ENCODE measurements around the gene RAB3D.

DNA sequence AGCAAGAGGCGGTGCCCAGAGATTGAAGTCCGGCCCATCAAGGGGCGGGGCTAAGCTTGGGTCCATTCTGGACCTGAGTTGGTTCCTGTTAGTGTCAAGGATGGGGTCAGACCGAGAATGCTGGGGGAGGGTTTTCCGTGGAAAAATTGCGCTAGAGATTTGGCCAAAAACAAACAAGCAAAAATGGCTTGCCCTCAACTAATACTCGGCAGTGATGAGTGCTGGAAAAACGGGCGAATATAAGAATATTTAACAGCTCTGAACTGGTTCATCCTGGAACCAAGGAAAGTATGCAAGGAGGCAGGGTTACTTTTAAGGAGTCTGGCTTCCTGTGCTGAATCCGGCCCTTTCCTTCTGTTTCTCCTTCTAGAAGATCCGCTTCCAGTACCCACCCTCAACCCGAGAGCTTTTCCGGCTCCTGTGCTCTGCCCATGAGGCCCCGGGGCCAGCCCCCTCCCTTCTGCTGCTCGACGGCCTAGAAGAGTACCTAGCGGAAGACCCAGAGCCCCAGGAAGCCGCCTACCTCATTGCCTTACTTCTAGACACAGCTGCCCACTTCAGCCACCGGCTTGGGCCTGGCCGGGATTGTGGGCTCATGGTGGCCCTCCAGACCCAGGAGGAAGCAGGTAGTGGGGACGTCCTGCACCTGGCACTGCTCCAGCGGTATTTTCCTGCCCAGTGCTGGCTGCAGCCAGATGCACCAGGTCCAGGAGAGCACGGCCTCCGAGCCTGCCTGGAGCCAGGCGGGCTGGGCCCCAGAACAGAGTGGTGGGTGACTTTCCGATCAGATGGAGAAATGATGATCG lies 35.9 kb upstream of the RAB3D start:
- TF ChIP-seq, protein P1, sequence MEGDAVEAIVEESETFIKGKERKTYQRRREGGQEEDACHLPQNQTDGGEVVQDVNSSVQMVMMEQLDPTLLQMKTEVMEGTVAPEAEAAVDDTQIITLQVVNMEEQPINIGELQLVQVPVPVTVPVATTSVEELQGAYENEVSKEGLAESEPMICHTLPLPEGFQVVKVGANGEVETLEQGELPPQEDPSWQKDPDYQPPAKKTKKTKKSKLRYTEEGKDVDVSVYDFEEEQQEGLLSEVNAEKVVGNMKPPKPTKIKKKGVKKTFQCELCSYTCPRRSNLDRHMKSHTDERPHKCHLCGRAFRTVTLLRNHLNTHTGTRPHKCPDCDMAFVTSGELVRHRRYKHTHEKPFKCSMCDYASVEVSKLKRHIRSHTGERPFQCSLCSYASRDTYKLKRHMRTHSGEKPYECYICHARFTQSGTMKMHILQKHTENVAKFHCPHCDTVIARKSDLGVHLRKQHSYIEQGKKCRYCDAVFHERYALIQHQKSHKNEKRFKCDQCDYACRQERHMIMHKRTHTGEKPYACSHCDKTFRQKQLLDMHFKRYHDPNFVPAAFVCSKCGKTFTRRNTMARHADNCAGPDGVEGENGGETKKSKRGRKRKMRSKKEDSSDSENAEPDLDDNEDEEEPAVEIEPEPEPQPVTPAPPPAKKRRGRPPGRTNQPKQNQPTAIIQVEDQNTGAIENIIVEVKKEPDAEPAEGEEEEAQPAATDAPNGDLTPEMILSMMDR (IDR thresholded peaks at IDR 0.05; ENCODE audit: insufficient read depth, low read length), result no peak
- TF ChIP-seq POLR2AphosphoS5 (IDR thresholded peaks at IDR 0.05; ENCODE audit: low read depth) (no peak), GABPA (IDR thresholded peaks at IDR 0.05; ENCODE audit: low read depth) (no peak), SPI1 (IDR thresholded peaks at IDR 0.05; ENCODE audit: borderline replicate concordance, low read depth) (no peak)
- TF ChIP-seq, protein P2, sequence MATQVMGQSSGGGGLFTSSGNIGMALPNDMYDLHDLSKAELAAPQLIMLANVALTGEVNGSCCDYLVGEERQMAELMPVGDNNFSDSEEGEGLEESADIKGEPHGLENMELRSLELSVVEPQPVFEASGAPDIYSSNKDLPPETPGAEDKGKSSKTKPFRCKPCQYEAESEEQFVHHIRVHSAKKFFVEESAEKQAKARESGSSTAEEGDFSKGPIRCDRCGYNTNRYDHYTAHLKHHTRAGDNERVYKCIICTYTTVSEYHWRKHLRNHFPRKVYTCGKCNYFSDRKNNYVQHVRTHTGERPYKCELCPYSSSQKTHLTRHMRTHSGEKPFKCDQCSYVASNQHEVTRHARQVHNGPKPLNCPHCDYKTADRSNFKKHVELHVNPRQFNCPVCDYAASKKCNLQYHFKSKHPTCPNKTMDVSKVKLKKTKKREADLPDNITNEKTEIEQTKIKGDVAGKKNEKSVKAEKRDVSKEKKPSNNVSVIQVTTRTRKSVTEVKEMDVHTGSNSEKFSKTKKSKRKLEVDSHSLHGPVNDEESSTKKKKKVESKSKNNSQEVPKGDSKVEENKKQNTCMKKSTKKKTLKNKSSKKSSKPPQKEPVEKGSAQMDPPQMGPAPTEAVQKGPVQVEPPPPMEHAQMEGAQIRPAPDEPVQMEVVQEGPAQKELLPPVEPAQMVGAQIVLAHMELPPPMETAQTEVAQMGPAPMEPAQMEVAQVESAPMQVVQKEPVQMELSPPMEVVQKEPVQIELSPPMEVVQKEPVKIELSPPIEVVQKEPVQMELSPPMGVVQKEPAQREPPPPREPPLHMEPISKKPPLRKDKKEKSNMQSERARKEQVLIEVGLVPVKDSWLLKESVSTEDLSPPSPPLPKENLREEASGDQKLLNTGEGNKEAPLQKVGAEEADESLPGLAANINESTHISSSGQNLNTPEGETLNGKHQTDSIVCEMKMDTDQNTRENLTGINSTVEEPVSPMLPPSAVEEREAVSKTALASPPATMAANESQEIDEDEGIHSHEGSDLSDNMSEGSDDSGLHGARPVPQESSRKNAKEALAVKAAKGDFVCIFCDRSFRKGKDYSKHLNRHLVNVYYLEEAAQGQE (IDR thresholded peaks at IDR 0.05; ENCODE audit: insufficient replicate concordance, low read depth), result peak; percentile 44

Measured in HL-60 (cell line).